Ovary (tissue), 3 donors: ENCODE results near the gene GSG1L.

Source experiments
- POLR2A ChIP-seq: fragments of 450-650 bp; IDR thresholded peaks from one replicate; pipeline ENCODE4 v1.6.1; 2017; ENCODE audit warnings: antibody characterized with exemption, mild to moderate bottlenecking, moderate library complexity
- TF ChIP-seq, protein P1 (sequence below), 3 donors: fragments of 450-650 bp in 2 of 3; fragments of 200-600 bp in 1 of 3; IDR thresholded peaks; one replicate each; pipeline versions ENCODE4 v1.5.1 to v1.8.0; 2016 to 2022; ENCODE audit warnings: antibody characterized with exemption in 3 of 3, mild to moderate bottlenecking in 1 of 3
- donor health status: DM: no; HTN: no; CAD: no.

DNA sequence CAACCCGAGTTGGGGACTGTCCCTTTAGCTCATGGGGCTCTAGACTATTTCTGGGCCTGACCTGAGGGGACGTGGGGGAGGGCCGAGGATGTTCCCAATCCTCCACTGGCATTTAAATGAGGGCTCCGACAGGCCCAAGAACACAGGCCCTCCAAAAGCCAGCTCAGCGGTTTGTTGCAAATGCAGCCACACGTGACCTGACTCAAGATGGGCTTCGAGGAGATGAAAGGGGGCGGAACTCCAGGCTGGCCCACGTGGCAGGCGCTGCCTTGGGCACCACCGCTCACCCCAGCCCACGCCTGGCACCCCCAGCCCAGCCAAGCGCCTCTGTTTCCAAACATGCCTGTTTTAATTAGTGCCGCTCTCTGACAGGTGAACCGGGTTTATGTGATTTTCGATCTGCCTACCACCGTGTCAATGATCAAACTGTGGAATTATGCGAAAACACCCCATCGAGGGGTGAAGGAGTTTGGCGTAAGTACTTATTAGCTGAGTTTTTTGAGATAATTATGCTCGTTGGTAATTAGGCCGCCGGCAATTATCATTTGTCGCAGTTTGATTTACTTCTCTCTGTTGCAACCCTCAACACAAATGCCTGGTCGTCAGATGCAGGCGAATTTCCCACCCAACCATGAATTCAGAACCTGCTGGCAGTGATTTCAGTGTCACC is 286.8 kb downstream of the GSG1L start:
- TF ChIP-seq, protein P1, sequence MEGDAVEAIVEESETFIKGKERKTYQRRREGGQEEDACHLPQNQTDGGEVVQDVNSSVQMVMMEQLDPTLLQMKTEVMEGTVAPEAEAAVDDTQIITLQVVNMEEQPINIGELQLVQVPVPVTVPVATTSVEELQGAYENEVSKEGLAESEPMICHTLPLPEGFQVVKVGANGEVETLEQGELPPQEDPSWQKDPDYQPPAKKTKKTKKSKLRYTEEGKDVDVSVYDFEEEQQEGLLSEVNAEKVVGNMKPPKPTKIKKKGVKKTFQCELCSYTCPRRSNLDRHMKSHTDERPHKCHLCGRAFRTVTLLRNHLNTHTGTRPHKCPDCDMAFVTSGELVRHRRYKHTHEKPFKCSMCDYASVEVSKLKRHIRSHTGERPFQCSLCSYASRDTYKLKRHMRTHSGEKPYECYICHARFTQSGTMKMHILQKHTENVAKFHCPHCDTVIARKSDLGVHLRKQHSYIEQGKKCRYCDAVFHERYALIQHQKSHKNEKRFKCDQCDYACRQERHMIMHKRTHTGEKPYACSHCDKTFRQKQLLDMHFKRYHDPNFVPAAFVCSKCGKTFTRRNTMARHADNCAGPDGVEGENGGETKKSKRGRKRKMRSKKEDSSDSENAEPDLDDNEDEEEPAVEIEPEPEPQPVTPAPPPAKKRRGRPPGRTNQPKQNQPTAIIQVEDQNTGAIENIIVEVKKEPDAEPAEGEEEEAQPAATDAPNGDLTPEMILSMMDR (IDR thresholded peaks at IDR 0.05): no peak
- TF ChIP-seq POLR2A: no peak
